OCI-LY3 (cell line): ENCODE data around the gene FMNL2.

Experiments used
- EZH2phosphoT487 ChIP-seq: fragments of 200-600 bp; shearing (Covaris generic); IDR thresholded peaks from 2 replicates; pipeline ENCODE4 v1.6.1; 2018; ENCODE audit warnings: antibody characterized with exemption, mixed run types, low read depth
- TF ChIP-seq, protein P1 (sequence below): fragments of 200-600, 300-600 bp; sonication (generic); IDR thresholded peaks from 2 replicates; pipeline ENCODE4 v1.5.1; 2014; ENCODE audit warnings: antibody characterized with exemption, low read length, low read depth

DNA sequence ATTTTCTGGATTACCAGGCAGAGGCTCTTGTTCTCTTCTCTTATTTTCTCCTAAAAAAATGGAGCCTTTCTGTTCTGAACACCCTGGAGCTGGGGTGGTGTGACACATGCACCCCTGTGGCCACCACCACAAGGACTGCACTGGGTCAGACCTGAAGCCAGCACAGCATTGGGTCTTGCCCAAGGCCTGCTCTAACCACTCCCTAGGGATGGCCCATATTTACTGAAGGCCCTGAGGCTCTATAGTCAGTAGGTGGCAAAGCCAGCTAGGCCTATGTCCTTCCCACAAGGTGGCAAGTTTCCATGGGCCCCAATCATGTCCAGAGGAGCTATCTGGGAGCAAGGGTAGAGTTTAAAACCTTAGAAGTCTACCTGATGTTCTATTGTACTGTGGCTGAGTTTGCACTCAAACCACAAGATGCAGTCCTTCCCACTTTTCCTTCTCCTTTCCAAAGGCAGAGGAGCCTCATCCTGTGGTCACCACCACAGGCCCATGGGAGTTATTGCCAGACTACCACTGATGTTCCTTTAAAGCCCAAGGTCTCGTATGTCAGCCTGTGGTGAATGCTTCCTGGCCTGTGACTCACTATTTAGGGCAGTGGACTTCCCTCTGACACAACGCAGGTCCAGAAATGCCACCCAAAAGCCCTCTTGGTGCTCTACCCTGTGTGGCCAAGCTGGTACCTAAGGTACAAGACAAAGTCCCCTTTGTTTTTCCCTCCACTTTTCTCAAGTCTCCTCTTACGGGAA is 15.0 kb upstream of the FMNL2 start:
- TF ChIP-seq, protein P1, sequence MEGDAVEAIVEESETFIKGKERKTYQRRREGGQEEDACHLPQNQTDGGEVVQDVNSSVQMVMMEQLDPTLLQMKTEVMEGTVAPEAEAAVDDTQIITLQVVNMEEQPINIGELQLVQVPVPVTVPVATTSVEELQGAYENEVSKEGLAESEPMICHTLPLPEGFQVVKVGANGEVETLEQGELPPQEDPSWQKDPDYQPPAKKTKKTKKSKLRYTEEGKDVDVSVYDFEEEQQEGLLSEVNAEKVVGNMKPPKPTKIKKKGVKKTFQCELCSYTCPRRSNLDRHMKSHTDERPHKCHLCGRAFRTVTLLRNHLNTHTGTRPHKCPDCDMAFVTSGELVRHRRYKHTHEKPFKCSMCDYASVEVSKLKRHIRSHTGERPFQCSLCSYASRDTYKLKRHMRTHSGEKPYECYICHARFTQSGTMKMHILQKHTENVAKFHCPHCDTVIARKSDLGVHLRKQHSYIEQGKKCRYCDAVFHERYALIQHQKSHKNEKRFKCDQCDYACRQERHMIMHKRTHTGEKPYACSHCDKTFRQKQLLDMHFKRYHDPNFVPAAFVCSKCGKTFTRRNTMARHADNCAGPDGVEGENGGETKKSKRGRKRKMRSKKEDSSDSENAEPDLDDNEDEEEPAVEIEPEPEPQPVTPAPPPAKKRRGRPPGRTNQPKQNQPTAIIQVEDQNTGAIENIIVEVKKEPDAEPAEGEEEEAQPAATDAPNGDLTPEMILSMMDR, result no peak
- no peak for TF ChIP-seq EZH2phosphoT487
